Measurements from ENCODE around the gene SCUBE1.

- no peak for TF ChIP-seq USF2 (IDR thresholded peaks at IDR 0.05; ENCODE audit: borderline replicate concordance, low read depth, low read length)
- no peak for TF ChIP-seq CTCF (IDR thresholded peaks at IDR 0.05)
- no peak for TF ChIP-seq JUND (IDR thresholded peaks at IDR 0.05)
- no peak for TF ChIP-seq POLR2AphosphoS5 (IDR thresholded peaks at IDR 0.05; ENCODE audit: low read depth, low read length)
- no peak for TF ChIP-seq EZH2phosphoT487 (IDR thresholded peaks at IDR 0.05; ENCODE audit: borderline replicate concordance, low read depth)
- no peak for TF ChIP-seq REST (IDR thresholded peaks at IDR 0.05; ENCODE audit: low read depth, low read length)
- no peak for TF ChIP-seq SIN3A (IDR thresholded peaks at IDR 0.05; ENCODE audit: borderline replicate concordance, low read depth, low read length)
- no peak for TF ChIP-seq MEF2A (IDR thresholded peaks at IDR 0.05; ENCODE audit: borderline replicate concordance, low read depth)
- TF ChIP-seq RCOR1 (IDR thresholded peaks at IDR 0.05; ENCODE audit: low read length), result no peak
- no peak for TF ChIP-seq FOXJ3 (CRISPR knock-in tag; IDR thresholded peaks at IDR 0.05)
- TF ChIP-seq MAX (IDR thresholded peaks at IDR 0.05; ENCODE audit: low read depth), result no peak
Observed at GRCh38 chr22:43220625-43221380, 122.4 kb downstream of the SCUBE1 start.

Data from SK-N-SH (cell line).